GM18907 (cell line): ENCODE data around the gene FALEC.
"Not testable (repeated sequence)": the region's sequence is repeated elsewhere in the genome, so short reads cannot be mapped to it uniquely, and the experiment has no call there.

Source experiments
- ATAC-seq: cut with Tn5 transposase; IDR thresholded peaks from one replicate; pipeline ENCODE4 v1.9.1; 2021; ENCODE audit warnings: mild to moderate bottlenecking, moderate library complexity; ENCODE audit not compliant: unreplicated experiment

FALEC gene

GRCh38 chr1:150573648-150574071 lies 58.1 kb downstream of the FALEC start:
- not testable (repeated sequence) for ATAC-seq

- ATAC-seq = no peak
Measured at GRCh38 chr1:150574260-150575071, 58.9 kb downstream of the FALEC start.

GRCh38 chr1:150575072-150575489 lies 59.5 kb downstream of the FALEC start:
- no peak for ATAC-seq

- ATAC-seq = no peak
Measured at GRCh38 chr1:150575518-150576366, 60.2 kb downstream of the FALEC start.

GRCh38 chr1:150576367-150576711 lies 60.8 kb downstream of the FALEC start:
- ATAC-seq = no peak

- no peak for ATAC-seq
Measured at GRCh38 chr1:150576794-150577556, 61.4 kb downstream of the FALEC start.

GRCh38 chr1:150577557-150578271 lies 62.2 kb downstream of the FALEC start:
- no peak for ATAC-seq

- ATAC-seq = no peak
Measured at GRCh38 chr1:150578272-150579109, 62.9 kb downstream of the FALEC start.

- peak; percentile 89 for ATAC-seq
Measured at GRCh38 chr1:150579110-150579944, 63.8 kb downstream of the FALEC start, which contains the start of gene MCL1. TSS of gene MCL1 (minus strand) at chr1:150579610. CDS start at chr1:150579530, 80 bp downstream.

- peak; percentile 16 for ATAC-seq
Measured at GRCh38 chr1:150579945-150580642, 64.5 kb downstream of the FALEC start.

- not testable (repeated sequence) for ATAC-seq
Measured at GRCh38 chr1:150580966-150581365, 65.4 kb downstream of the FALEC start.

- ATAC-seq = not testable (repeated sequence)
Measured at GRCh38 chr1:150581437-150581836, 65.9 kb downstream of the FALEC start.

- ATAC-seq = not testable (repeated sequence)
Measured at GRCh38 chr1:150581962-150582361, 66.4 kb downstream of the FALEC start.

- ATAC-seq = no peak
Measured at GRCh38 chr1:150582371-150582770, 66.8 kb downstream of the FALEC start.
